ENCODE data around the gene ODF2L.

GRCh38 chr1:86410879-86411278 is 14.8 kb upstream of the ODF2L start:
- TF ChIP-seq POLR2A (IDR thresholded peaks at IDR 0.05) (no peak), POLR2AphosphoS5 (IDR thresholded peaks at IDR 0.05; ENCODE audit: insufficient read depth in 1 of 2, low read depth in 1 of 2) (no peak)
